ENCODE measurements around the gene SLC12A6. TPM values are rescaled to one million over a fixed set of nuclear protein-coding genes. Genes with fewer than 3 reads are reported as not detected.
"Not testable (repeated sequence)": the region's sequence is repeated elsewhere in the genome, so short reads cannot be mapped to it uniquely, and the experiment has no call there.

SLC12A6 gene
- total RNA-seq, 1 donor: 40.9 TPM

DNA sequence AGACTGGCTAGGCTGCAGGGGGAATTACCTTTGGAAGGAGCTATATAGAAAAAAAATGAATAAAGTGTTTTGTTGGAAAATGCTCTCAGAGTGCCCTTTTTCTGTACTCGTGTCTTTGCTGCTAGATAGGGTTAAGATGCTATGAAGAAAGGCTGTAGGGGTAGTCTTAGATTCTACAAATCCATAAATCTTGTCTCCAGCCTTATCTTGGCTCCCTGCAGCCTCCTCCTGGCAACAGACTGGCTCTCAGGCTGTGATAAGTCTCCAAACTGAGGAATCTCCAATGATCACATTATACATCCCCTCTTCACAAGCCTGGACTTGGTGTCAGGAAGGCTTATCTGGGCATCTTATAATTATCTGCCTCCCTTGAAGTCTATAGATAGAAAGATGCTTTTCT, 20.1 kb upstream of the SLC12A6 start:
- no peaks in the 10 kb centered on the region for H3K9me3 ChIP-seq (ENCODE audit: low read depth, low read length)
- H4K20me1 ChIP-seq (ENCODE audit: insufficient read depth, low read length): no peaks in the 10 kb centered on the region
- no peak overlapping the region for H2AFZ ChIP-seq (ENCODE audit: low read length)
- H3K4me2 ChIP-seq (ENCODE audit: insufficient read depth, low read length): no peak overlapping the region
- no peaks in the 10 kb centered on the region for H3K4me1 ChIP-seq (ENCODE audit: insufficient read depth, low read length)
- no peaks in the 10 kb centered on the region for H3K27me3 ChIP-seq (ENCODE audit: insufficient read depth, low read length)
- TF ChIP-seq, protein P1, sequence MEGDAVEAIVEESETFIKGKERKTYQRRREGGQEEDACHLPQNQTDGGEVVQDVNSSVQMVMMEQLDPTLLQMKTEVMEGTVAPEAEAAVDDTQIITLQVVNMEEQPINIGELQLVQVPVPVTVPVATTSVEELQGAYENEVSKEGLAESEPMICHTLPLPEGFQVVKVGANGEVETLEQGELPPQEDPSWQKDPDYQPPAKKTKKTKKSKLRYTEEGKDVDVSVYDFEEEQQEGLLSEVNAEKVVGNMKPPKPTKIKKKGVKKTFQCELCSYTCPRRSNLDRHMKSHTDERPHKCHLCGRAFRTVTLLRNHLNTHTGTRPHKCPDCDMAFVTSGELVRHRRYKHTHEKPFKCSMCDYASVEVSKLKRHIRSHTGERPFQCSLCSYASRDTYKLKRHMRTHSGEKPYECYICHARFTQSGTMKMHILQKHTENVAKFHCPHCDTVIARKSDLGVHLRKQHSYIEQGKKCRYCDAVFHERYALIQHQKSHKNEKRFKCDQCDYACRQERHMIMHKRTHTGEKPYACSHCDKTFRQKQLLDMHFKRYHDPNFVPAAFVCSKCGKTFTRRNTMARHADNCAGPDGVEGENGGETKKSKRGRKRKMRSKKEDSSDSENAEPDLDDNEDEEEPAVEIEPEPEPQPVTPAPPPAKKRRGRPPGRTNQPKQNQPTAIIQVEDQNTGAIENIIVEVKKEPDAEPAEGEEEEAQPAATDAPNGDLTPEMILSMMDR (IDR thresholded peaks at IDR 0.05; ENCODE audit: extremely low read depth, low read depth, low read length): no peak
- DNase-seq (ENCODE audit: insufficient read length, low spot score, missing footprints): no peak
- no peak overlapping the region for H3K27ac ChIP-seq (ENCODE audit: low read depth, low read length)
- H3K4me3 ChIP-seq (ENCODE audit: insufficient read depth, low read length): no peak overlapping the region
- H3K36me3 ChIP-seq (ENCODE audit: insufficient read depth, low read length): peaks cover 34% of the 10 kb centered on the region
- H3K79me2 ChIP-seq (ENCODE audit: insufficient read depth, low read length): no peaks in the 10 kb centered on the region

DNA sequence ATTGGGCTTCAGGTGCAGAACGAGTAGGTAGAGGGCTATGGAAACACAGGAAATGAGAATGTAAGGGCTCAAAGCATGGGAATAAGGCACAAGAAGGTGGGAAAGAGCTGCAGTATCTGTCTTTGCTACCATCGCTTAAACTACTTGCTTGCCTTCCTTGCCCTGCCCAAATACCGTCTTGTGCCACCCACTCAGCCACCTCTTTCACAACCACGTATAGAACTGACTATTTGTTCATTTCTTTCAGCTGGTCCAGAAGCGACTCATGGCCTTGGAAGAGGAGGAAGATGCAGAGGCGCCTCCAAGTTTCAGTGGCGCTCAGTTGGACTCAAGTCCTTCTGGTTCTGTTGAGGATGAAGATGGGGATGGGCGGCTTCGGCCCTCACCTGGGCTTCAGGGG, 17.7 kb upstream of the SLC12A6 start:
- Histone ChIP-seq H3K27ac (ENCODE audit: low read depth, low read length) (no peak overlapping the region), H3K27me3 (ENCODE audit: insufficient read depth, low read length) (no peaks in the 10 kb centered on the region), H3K36me3 (ENCODE audit: insufficient read depth, low read length) (peaks cover 19% of the 10 kb centered on the region), H3K4me1 (ENCODE audit: insufficient read depth, low read length) (no peaks in the 10 kb centered on the region), H3K4me2 (ENCODE audit: insufficient read depth, low read length) (no peak overlapping the region), H4K20me1 (ENCODE audit: insufficient read depth, low read length) (no peaks in the 10 kb centered on the region), H3K79me2 (ENCODE audit: insufficient read depth, low read length) (no peaks in the 10 kb centered on the region), H3K4me3 (ENCODE audit: insufficient read depth, low read length) (no peak overlapping the region), H2AFZ (ENCODE audit: low read length) (no peak overlapping the region), H3K9me3 (ENCODE audit: low read depth, low read length) (no peaks in the 10 kb centered on the region)
- TF ChIP-seq, protein P1 (IDR thresholded peaks at IDR 0.05; ENCODE audit: extremely low read depth, low read depth, low read length): no peak
- no peak for DNase-seq (ENCODE audit: insufficient read length, low spot score, missing footprints)

DNA sequence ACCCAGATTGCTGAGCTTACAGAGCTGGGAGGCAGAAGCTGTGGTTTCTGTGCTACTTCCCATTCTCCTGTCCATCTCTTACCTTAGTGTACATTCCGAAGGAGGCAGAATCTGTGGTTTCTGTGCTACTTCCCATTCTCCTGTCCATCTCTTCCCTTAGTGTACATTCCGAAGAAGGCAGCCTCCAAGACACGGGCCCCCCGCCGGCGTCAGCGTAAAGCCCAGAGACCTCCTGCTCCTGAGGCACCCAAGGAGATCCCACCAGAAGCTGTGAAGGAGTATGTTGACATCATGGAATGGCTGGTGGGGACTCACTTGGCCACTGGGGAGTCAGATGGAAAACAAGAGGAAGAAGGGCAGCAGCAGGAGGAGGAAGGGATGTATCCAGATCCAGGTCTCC, 16.7 kb upstream of the SLC12A6 start:
- TF ChIP-seq, protein P1 (IDR thresholded peaks at IDR 0.05; ENCODE audit: extremely low read depth, low read depth, low read length): no peak
- Histone ChIP-seq H3K27ac (ENCODE audit: low read depth, low read length) (no peak overlapping the region), H4K20me1 (ENCODE audit: insufficient read depth, low read length) (no peaks in the 10 kb centered on the region), H3K27me3 (ENCODE audit: insufficient read depth, low read length) (no peaks in the 10 kb centered on the region), H3K4me2 (ENCODE audit: insufficient read depth, low read length) (no peak overlapping the region), H3K4me1 (ENCODE audit: insufficient read depth, low read length) (no peaks in the 10 kb centered on the region), H3K4me3 (ENCODE audit: insufficient read depth, low read length) (no peak overlapping the region), H3K36me3 (ENCODE audit: insufficient read depth, low read length) (peaks cover 11% of the 10 kb centered on the region), H3K9me3 (ENCODE audit: low read depth, low read length) (no peaks in the 10 kb centered on the region), H3K79me2 (ENCODE audit: insufficient read depth, low read length) (no peaks in the 10 kb centered on the region), H2AFZ (ENCODE audit: low read length) (no peak overlapping the region)
- no peak for DNase-seq (ENCODE audit: insufficient read length, low spot score, missing footprints)

DNA sequence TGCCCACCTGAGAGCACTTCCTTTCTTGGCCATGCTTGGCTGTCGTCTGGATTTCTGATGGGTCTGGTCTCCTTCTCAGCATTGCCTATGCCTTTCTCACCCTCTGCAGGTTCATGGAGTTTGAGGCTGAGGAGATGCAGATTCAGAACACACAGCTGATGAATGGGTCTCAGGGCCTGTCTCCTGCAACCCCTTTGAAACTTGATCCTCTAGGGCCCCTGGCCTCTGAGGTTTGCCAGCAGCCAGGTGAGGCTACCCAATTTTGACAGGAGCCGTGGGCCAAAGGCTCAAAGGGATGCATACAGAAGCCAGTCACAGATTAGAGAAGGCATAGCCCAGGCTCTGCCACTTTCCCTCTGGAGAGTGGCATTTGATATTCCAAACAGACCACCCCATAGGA, 16.0 kb upstream of the SLC12A6 start:
- Histone ChIP-seq H4K20me1 (ENCODE audit: insufficient read depth, low read length) (no peaks in the 10 kb centered on the region), H2AFZ (ENCODE audit: low read length) (no peak overlapping the region), H3K9me3 (ENCODE audit: low read depth, low read length) (no peaks in the 10 kb centered on the region), H3K4me2 (ENCODE audit: insufficient read depth, low read length) (no peak overlapping the region), H3K4me3 (ENCODE audit: insufficient read depth, low read length) (no peak overlapping the region), H3K36me3 (ENCODE audit: insufficient read depth, low read length) (peaks cover 7% of the 10 kb centered on the region), H3K27ac (ENCODE audit: low read depth, low read length) (no peak overlapping the region), H3K79me2 (ENCODE audit: insufficient read depth, low read length) (no peaks in the 10 kb centered on the region), H3K4me1 (ENCODE audit: insufficient read depth, low read length) (no peaks in the 10 kb centered on the region), H3K27me3 (ENCODE audit: insufficient read depth, low read length) (no peaks in the 10 kb centered on the region)
- TF ChIP-seq, protein P1 (IDR thresholded peaks at IDR 0.05; ENCODE audit: extremely low read depth, low read depth, low read length): no peak
- no peak for DNase-seq (ENCODE audit: insufficient read length, low spot score, missing footprints)

DNA sequence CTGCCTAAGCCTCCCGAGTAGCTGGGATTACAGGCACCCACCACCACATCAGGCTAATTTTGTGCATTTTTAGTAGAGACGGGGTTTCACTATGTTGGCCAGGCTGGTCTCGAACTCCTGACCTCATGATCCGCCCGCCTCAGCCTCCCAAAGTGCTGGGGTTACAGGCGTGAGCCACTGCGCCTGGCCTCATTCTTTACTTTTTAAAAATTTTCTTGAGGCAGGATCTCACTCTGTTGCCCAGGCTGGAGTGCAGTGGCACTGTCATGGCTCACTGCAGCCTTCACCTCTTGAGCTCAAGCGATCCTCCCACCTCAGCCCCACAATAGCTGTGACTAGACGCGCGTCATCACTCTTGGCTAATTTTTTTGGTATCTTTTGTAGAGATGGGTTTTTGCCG, 15.4 kb upstream of the SLC12A6 start:
- not testable (repeated sequence) for H3K4me1 ChIP-seq (ENCODE audit: insufficient read depth, low read length); H3K27ac ChIP-seq (ENCODE audit: low read depth, low read length); H3K79me2 ChIP-seq (ENCODE audit: insufficient read depth, low read length); H3K27me3 ChIP-seq (ENCODE audit: insufficient read depth, low read length); H2AFZ ChIP-seq (ENCODE audit: low read length); H3K4me3 ChIP-seq (ENCODE audit: insufficient read depth, low read length); H3K4me2 ChIP-seq (ENCODE audit: insufficient read depth, low read length); H3K36me3 ChIP-seq (ENCODE audit: insufficient read depth, low read length); H4K20me1 ChIP-seq (ENCODE audit: insufficient read depth, low read length); H3K9me3 ChIP-seq (ENCODE audit: low read depth, low read length); DNase-seq (ENCODE audit: insufficient read length, low spot score, missing footprints)

All from osteoblast (primary cell).